GM21723 (cell line): ENCODE measurements around the gene NPRL2.
"Not testable (repeated sequence)": the region's sequence is repeated elsewhere in the genome, so short reads cannot be mapped to it uniquely, and the experiment has no call there.

Source experiments
- ATAC-seq: cut with Tn5 transposase; IDR thresholded peaks from one replicate; pipeline ENCODE4 v1.9.1; 2021; ENCODE audit warnings: mild to moderate bottlenecking, moderate library complexity; ENCODE audit not compliant: unreplicated experiment

NPRL2 gene

GRCh38 chr3:50316657-50317242, 33.8 kb downstream of the NPRL2 start:
- ATAC-seq = no peak

DNA sequence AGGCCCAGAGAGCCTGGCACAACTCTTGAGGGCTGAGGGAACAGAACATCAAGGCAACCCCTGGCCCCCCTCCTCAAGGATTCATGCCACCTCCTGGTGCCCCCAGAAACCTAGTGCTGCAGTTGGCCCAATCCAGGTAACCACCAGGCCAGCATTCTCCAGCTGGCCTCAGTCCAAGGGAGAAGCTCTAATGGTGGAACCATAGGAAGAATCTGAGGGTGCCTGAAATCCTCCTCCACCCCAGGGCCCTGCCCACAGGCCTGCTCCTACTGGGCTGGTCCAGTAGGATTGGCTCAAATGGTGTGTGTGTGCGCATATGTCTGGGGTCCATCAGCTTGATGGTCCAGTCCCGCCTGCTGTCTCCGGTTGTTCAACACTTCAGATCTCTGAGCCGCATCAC, 35.8 kb downstream of the NPRL2 start:
- no peak for ATAC-seq

GRCh38 chr3:50314342-50314741, 36.2 kb downstream of the NPRL2 start:
- no peak for ATAC-seq

GRCh38 chr3:50312041-50312440, 38.5 kb downstream of the NPRL2 start:
- ATAC-seq = not testable (repeated sequence)

DNA sequence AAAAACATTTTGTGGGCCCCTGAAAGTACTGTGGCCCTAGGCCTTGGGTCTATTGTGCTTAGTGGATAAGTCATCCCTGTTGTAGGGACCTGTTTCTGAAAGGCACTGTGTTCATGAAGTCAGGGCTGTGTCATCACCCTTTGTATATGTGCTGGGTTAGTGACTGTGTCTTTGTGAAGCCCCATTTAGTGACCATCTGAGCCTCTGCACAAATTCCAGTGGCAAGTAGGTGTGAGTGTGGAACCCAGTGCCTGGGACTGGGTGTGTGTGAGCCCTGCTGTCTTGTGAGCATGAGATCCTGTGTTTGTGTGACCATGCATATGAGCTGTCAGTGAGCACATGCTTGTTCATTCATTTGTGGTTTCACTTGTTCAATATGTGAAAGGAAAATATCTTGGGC, 46.0 kb downstream of the NPRL2 start:
- ATAC-seq = no peak

GRCh38 chr3:50303013-50303815, 47.4 kb downstream of the NPRL2 start, which contains the start of gene HYAL1:
Gene HYAL1 (minus strand): TSS chr3:50303574. CDS start chr3:50302956, 618 bp downstream.
- ATAC-seq = no peak

- no peak for ATAC-seq
Measured at GRCh38 chr3:50302095-50303012, 48.2 kb downstream of the NPRL2 start.

GRCh38 chr3:50300681-50301254, 49.8 kb downstream of the NPRL2 start:
- ATAC-seq = no peak

DNA sequence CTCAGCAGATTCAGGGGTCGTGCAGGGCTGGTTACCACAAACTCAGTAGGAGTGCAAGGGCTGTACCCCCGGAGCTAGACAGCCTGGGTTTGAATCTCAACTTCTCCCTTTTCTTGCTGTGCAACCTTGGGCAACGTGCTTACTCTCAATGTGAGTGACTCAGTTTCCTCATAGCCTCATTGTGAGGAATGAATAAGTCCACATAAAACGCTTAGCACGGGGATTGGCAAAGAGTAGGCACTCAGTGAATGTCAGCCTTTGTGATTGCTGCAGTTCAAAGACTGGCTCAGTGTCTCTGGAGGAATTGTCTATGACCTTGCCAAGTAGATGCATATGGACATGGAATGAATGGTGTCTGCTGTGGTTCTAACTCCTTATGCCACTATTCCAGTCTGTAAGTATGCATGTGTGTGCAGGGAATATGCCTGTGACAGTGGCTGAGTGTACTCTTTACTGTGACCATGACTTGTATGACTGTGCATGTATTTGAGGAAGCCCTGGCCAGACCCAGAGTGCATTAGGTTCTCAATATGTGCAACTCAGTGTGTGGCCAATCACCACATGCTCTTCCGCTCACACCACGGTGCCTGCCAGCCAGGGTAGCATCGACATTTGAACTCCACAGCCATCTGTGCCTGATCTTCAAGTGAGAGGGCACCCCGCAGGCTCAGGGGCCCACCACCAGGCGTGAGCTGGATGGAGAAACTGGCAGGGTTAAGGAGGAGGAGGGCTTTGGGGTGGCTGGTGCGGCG, 50.5 kb downstream of the NPRL2 start:
- no peak for ATAC-seq

DNA sequence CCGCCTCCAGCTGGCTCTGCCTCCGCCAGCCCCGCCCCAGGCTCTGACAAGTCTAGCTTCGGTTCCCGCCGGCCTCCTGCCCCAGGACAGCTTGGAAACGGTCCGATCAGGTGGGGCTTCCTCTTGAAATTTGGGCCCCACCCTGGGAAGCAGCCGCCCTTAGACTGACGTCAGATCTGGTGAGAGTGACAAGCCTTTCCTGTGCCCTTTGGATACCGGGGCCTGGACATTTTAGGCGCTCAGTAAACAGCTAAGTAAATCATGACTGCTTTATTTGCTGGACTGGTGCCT, 51.0 kb downstream of the NPRL2 start:
- no peak for ATAC-seq

GRCh38 chr3:50298836-50299637, 51.5 kb downstream of the NPRL2 start, which contains the start of the genes HYAL3 and NAA80:
Gene HYAL3 (minus strand): TSS chr3:50299405. CDS start chr3:50295602, 3,803 bp downstream.
Gene NAA80 (minus strand): TSS chr3:50299405. CDS start chr3:50297463, 1,942 bp downstream.
- peak; percentile 80 for ATAC-seq

DNA sequence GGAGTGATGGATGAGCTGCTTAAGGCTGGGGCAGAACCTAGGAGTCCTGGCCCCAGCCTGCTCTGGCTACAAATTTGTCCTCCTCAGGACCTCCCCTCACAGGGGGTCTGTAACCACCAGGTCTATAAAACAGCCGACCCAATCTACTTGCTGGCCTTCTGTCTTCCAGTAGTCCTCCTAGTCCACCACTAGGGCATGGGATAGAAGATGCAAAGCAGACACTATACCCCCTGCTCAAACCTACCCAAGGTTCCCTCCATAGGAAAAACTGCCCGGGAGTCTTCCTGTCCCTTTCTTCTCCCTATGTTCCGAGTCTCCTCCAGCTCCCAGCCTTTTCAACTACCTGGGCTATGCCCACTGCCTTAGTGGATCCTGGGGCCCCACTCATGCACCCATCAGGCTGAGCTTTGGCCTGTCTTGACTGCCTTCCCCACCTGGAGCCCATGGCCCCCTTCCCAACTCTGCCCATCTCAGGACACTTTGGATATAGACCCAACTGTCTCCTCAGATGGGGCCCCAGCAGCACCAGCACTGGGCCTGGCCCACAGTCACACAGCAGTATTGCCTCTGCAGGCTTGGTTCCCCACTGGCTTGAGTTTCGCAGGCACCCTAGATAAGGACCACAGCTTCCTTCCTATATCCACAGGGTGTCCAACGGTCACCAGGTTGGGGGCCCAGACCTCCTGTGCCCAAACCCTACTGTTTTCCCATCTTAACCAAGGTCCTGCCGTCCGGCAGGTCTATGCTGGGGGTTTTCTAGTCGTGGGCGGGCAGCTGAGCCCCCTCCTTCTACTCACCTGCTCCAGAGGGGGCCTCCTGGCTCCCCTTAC, 52.5 kb downstream of the NPRL2 start:
- no peak for ATAC-seq

DNA sequence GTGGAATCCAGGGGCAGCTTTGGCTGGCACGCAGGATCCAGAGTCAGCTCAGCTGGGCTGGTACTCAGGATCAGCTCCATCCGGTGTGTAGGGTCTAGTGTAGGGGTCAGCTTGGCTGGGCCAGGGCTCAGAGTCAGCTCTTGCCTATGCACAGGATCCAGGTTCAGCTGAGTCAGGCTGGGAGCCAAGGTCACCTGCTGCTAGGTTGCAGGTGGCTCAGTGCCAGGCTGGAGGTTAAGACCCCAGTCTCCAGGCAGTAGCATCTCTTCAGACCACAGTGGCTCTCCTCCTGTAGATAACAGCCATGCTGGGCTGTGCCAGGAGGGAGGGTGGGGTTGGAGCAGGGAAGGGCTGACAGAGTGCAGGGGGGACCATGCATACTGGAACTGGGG, 53.2 kb downstream of the NPRL2 start:
- no peak for ATAC-seq
